ENCODE data around the gene HPCAL1.

DNA sequence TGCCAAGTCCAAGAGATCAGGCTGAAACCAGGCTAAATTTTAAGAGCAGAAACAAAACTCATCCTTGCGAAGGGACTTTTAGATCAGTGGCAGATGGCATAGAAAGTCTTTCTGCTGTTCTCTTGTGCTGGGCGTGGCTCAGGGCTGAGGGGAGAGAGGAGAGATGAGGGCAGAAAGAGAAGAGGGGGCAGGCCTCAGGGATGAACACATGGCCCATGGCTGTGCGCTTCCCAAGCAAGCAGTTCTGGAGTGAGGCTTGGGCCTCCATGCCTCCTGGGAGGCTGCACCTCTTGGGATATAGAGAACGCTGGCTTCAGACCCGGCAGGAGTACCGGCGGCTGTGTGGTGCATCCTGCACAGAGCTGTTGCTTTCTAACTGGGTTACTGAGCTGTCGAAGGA, 41.0 kb downstream of the HPCAL1 start:
- TF ChIP-seq, protein P1, sequence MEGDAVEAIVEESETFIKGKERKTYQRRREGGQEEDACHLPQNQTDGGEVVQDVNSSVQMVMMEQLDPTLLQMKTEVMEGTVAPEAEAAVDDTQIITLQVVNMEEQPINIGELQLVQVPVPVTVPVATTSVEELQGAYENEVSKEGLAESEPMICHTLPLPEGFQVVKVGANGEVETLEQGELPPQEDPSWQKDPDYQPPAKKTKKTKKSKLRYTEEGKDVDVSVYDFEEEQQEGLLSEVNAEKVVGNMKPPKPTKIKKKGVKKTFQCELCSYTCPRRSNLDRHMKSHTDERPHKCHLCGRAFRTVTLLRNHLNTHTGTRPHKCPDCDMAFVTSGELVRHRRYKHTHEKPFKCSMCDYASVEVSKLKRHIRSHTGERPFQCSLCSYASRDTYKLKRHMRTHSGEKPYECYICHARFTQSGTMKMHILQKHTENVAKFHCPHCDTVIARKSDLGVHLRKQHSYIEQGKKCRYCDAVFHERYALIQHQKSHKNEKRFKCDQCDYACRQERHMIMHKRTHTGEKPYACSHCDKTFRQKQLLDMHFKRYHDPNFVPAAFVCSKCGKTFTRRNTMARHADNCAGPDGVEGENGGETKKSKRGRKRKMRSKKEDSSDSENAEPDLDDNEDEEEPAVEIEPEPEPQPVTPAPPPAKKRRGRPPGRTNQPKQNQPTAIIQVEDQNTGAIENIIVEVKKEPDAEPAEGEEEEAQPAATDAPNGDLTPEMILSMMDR (IDR thresholded peaks at IDR 0.05), result no peak
- TF ChIP-seq POLR2A (IDR thresholded peaks at IDR 0.05), result no peak
